Left ventricle myocardium inferior (tissue), 1 donor: ENCODE results near the gene DAAM2. TPM values are rescaled to one million over a fixed set of nuclear protein-coding genes. Genes with fewer than 3 reads are reported as not detected.

ENCODE experiments used
- DNase-seq: peaks from one replicate; pipeline ENCODE4 v3.0.0-alpha.2; 2020
- H3K27ac ChIP-seq: fragments of 200-600 bp; replicated peaks from 2 replicates; pipeline ENCODE4 v1.8.0; 2021
- H3K27me3 ChIP-seq: fragments of 200-600 bp; 2 replicates; pipeline ENCODE4 v1.8.0; 2021; ENCODE audit warnings: low read depth
- H3K36me3 ChIP-seq: fragments of 200-600 bp; 2 replicates; pipeline ENCODE4 v1.8.0; 2021
- H3K4me1 ChIP-seq: fragments of 200-600 bp; 2 replicates; pipeline ENCODE4 v1.8.0; 2021
- H3K4me3 ChIP-seq: fragments of 200-600 bp; 2 replicates; pipeline ENCODE4 v1.8.0; 2021; ENCODE audit warnings: mild to moderate bottlenecking, moderate library complexity
- H3K9me3 ChIP-seq: fragments of 200-600 bp; replicated peaks from 2 replicates; pipeline ENCODE4 v1.8.0; 2021
- intact Hi-C: fragments of 100-400 bp; cut with micrococcal nuclease; formaldehyde crosslinking; loops from one replicate; pipeline ENCODE4 v1.11.0; 2022
- total RNA-seq: library from RNA; stranded (reverse); fragmentation: NEBNext Ultra II Directional; extraction: Animal tissue kit (Norgen Biotek cat#: 25700); gene quantifications from one replicate; pipeline ENCODE4 v1.2.1, GENCODE V29; 2021
- TF ChIP-seq, protein P1 (sequence below): fragments of 200-600 bp; IDR thresholded peaks from 2 replicates; pipeline ENCODE4 v1.8.0; 2021; ENCODE audit warnings: antibody characterized with exemption, mild to moderate bottlenecking, borderline replicate concordance
- donor health status: DM: no; HTN: yes; CAD: no; lungs with severe emphysema.

The DAAM2 gene
- total RNA-seq, 1 donor from 2014 or later = 19.1 TPM

DNA sequence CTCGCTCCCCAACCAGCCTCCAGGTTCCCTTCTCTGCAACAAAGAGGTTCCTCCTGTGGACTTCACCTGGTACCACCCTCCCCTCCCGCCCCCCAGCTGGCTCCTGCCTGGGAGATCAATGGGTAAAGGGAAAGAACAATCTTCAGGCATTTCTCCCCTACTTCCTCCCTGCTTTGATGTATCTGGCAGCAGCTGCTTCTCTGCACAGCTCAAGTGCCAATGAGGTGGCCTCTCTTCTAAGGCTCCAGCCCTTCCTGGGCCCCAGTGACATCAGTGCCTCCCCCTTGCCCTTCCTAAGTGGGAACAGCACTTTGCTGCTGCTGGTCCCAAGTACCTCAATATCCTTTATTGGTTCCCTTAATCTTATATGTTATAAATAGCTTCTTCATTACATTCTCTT lies 118.6 kb downstream of the DAAM2 start:
- no peak for DNase-seq
- Histone ChIP-seq H3K9me3 (no peaks in the 10 kb centered on the region), H3K27me3 (no peaks in the 10 kb centered on the region), H3K4me3 (no peak overlapping the region), H3K4me1 (no peaks in the 10 kb centered on the region), H3K36me3 (peaks cover 87% of the 10 kb centered on the region), H3K27ac (no peak overlapping the region)
- intact Hi-C loops = no loop called here
- TF ChIP-seq, protein P1, sequence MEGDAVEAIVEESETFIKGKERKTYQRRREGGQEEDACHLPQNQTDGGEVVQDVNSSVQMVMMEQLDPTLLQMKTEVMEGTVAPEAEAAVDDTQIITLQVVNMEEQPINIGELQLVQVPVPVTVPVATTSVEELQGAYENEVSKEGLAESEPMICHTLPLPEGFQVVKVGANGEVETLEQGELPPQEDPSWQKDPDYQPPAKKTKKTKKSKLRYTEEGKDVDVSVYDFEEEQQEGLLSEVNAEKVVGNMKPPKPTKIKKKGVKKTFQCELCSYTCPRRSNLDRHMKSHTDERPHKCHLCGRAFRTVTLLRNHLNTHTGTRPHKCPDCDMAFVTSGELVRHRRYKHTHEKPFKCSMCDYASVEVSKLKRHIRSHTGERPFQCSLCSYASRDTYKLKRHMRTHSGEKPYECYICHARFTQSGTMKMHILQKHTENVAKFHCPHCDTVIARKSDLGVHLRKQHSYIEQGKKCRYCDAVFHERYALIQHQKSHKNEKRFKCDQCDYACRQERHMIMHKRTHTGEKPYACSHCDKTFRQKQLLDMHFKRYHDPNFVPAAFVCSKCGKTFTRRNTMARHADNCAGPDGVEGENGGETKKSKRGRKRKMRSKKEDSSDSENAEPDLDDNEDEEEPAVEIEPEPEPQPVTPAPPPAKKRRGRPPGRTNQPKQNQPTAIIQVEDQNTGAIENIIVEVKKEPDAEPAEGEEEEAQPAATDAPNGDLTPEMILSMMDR = no peak

DNA sequence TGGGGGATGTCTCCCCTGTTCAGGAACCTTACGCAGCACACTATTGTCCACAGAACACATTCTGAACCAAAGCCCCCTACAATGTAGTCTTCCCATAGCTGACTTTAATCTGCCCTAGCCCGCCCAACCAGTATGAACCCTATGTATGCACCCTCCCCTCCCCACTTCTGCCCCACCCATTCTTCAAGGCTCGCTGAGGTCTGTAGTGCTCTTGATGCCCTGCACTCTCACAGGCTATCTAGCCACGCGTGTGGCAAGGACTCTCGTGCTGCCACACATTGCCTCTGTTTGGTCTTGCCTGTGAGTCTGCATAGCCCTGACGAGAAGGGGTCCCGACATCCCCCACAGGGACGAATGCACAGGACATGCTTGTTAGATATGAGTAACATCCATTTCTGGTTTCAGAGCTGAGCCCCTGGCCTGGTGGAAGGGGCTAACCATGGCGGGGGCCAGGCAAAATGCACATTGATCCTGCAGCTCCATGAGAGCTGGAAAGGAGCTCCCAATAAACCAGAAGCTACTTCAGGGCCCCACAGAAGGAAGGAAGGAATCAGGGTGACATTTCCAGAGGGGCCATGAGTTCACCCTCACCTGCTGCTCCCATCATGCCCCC lies 119.4 kb downstream of the DAAM2 start:
- Histone ChIP-seq H3K4me3 (no peak overlapping the region), H3K27ac (no peak overlapping the region), H3K36me3 (peaks cover 87% of the 10 kb centered on the region), H3K4me1 (no peaks in the 10 kb centered on the region), H3K9me3 (no peaks in the 10 kb centered on the region), H3K27me3 (no peaks in the 10 kb centered on the region)
- intact Hi-C loops = no loop called here
- TF ChIP-seq, protein P1 = no peak
- DNase-seq = no peak

DNA sequence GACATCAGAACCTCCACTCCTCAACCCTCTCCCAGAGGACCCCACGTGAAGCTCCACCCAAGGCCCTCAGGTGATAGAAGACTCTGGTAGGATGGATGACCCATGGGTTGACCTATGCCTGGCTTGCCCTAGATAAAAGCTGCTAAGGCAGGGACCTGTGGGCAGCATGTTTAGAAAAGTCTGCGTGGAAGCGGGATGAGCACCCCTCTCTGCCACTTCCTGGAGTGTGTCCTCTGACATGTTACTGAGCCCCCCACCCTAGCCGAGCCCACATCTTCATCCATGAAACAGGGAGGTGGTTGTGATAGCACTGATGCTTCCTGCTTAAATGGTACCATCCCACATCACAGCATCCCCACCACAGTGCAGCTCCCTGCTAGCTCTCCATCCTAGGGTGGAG lies 120.3 kb downstream of the DAAM2 start:
- TF ChIP-seq, protein P1 = no peak
- no peaks in the 10 kb centered on the region for H3K9me3 ChIP-seq
- H3K27me3 ChIP-seq = no peaks in the 10 kb centered on the region
- peaks cover 90% of the 10 kb centered on the region for H3K36me3 ChIP-seq
- H3K4me1 ChIP-seq = peaks cover under 1% of the 10 kb centered on the region
- no peak overlapping the region for H3K27ac ChIP-seq
- DNase-seq = no peak
- H3K4me3 ChIP-seq = no peak overlapping the region
- intact Hi-C loops = no loop called here

DNA sequence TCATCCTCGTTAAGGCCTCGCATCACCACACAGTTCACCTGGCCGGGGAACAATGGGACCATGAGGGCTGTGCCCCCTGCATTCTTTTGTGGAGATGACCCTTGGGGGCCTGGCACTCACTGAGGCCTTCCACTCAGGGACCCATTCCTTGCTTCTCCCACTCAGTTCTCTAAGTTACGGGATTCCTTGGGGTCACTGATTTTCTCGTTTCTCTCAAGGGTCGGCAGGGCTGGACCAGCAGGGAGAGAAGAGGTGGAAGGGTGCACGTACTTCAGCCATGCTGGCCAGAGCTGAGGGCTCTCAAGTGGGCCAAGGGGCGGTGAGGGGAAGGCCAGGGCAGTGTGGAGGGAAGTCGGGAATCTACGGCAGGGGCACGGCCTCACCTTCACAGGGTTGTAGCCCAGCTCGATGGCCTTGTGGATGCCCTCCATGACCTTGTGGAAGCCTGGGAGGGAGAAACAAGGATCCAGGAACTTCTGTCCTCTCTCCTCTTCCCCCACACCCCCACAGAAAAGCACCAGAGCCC lies 121.3 kb downstream of the DAAM2 start:
- H3K4me1 ChIP-seq = peaks cover 10% of the 10 kb centered on the region
- intact Hi-C loops = no loop called here
- no peak overlapping the region for H3K4me3 ChIP-seq
- H3K9me3 ChIP-seq = no peaks in the 10 kb centered on the region
- DNase-seq = no peak
- no peaks in the 10 kb centered on the region for H3K27me3 ChIP-seq
- no peak overlapping the region for H3K27ac ChIP-seq
- TF ChIP-seq, protein P1 = no peak
- H3K36me3 ChIP-seq = peaks cover 94% of the 10 kb centered on the region

DNA sequence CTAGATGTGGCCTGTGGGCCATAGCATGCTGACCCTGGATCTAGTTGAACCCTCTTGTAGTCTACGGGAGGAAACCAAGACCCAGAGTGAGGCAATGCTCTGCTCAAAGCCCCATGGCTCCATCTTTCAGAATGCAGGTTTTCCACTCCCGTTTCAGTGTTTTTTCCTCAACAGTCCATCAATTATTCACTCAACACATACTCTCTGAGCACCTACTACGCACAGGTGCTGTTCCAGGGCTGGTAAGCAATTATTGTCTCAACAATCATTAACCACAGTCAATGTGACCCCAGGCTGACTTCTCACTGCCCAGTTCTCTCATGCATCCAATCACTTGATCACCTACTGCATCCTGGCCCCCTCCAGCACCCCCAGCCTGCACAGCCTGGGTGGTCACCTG lies 122.1 kb downstream of the DAAM2 start:
- Histone ChIP-seq H3K27me3 (no peaks in the 10 kb centered on the region), H3K36me3 (peaks cover 96% of the 10 kb centered on the region), H3K27ac (no peak overlapping the region), H3K4me1 (peaks cover 16% of the 10 kb centered on the region), H3K9me3 (no peaks in the 10 kb centered on the region), H3K4me3 (no peak overlapping the region)
- intact Hi-C loops = no loop called here
- TF ChIP-seq, protein P1 = no peak
- DNase-seq = no peak
